Upper lobe of right lung (tissue), 1 donor: Measurements from ENCODE around the gene PLAAT4. TPM values are rescaled to one million over a fixed set of nuclear protein-coding genes. Genes with fewer than 3 reads are reported as not detected.

ENCODE experiments used
- ATAC-seq: fragments of 200-7000 bp; cut with Tn5 transposase; one replicate; pipeline ENCODE4 v1.9.1; 2020; ENCODE audit warnings: mild to moderate bottlenecking, moderate library complexity
- DNase-seq: peaks from one replicate; pipeline ENCODE4 v3.0.0-alpha.2; 2020
- H3K27ac ChIP-seq: fragments of 200-600 bp; one replicate; pipeline ENCODE4 v1.8.0; 2022
- H3K27me3 ChIP-seq: fragments of 200-600 bp; one replicate; pipeline ENCODE4 v1.8.0; 2022; ENCODE audit warnings: mild to moderate bottlenecking
- H3K36me3 ChIP-seq: fragments of 200-600 bp; one replicate; pipeline ENCODE4 v1.8.0; 2022
- H3K4me1 ChIP-seq: fragments of 200-600 bp; one replicate; pipeline ENCODE4 v1.8.0; 2022
- H3K4me3 ChIP-seq: fragments of 200-600 bp; one replicate; pipeline ENCODE4 v1.8.0; 2022; ENCODE audit warnings: mild to moderate bottlenecking
- H3K9me3 ChIP-seq: fragments of 200-600 bp; one replicate; pipeline ENCODE4 v1.8.0; 2022
- CTCF ChIP-seq: fragments of 200-600 bp; IDR thresholded peaks from one replicate; pipeline ENCODE4 v1.8.0; 2022; ENCODE audit warnings: antibody characterized with exemption
- intact Hi-C: fragments of 100-400 bp; cut with DNase I; formaldehyde crosslinking; loops from one replicate; pipeline ENCODE4 v1.11.0; 2022
- total RNA-seq: library from RNA; stranded (reverse); fragmentation: NEBNext Ultra II Directional; extraction: Animal tissue kit (Norgen Biotek cat#: 25700); gene quantifications from one replicate; pipeline ENCODE4 v1.2.1, GENCODE V29; 2021
- donor health status: DM: no; HTN: yes; CAD: no; lungs with severe emphysema.

PLAAT4 gene
- total RNA-seq, 1 donor from 2014 or later = 185 TPM

GRCh38 chr11:63505857-63506528 lies 30.6 kb upstream of the PLAAT4 start, which contains the start of gene LGALS12:
Gene LGALS12, plus strand, starts transcription at chr11:63506084. Its CDS starts 375 bp downstream, at chr11:63506459.
- ATAC-seq (peak; percentile 42), DNase-seq (no peak)
- Histone ChIP-seq H3K27me3 (no peaks in the 10 kb centered on the region), H3K36me3 (no peaks in the 10 kb centered on the region), H3K27ac (no peak within 1 kb of the TSS), H3K9me3 (no peaks in the 10 kb centered on the region), H3K4me3 (no peak within 1 kb of the TSS), H3K4me1 (peaks cover 20% of the 10 kb centered on the region)
- intact Hi-C loops = no loop called here
- TF ChIP-seq CTCF = no peak

GRCh38 chr11:63506876-63507275 lies 29.7 kb upstream of the PLAAT4 start:
- ATAC-seq (no peak), DNase-seq (no peak)
- Histone ChIP-seq H3K9me3 (no peaks in the 10 kb centered on the region), H3K4me1 (peaks cover 20% of the 10 kb centered on the region), H3K27me3 (no peaks in the 10 kb centered on the region), H3K36me3 (no peaks in the 10 kb centered on the region), H3K27ac (no peak overlapping the region), H3K4me3 (no peak overlapping the region)
- TF ChIP-seq CTCF = no peak
- intact Hi-C loops = no loop called here

GRCh38 chr11:63507511-63507910 lies 29.1 kb upstream of the PLAAT4 start:
- Histone ChIP-seq H3K27ac (no peak overlapping the region), H3K36me3 (no peaks in the 10 kb centered on the region), H3K9me3 (no peaks in the 10 kb centered on the region), H3K27me3 (no peaks in the 10 kb centered on the region), H3K4me1 (peaks cover 20% of the 10 kb centered on the region), H3K4me3 (no peak overlapping the region)
- intact Hi-C loops = no loop called here
- DNase-seq (no peak), ATAC-seq (no peak)
- TF ChIP-seq CTCF = no peak

- DNase-seq (peak; percentile 68), ATAC-seq (peak; percentile 77)
- intact Hi-C loops = no loop called here
- no peaks in the 10 kb centered on the region for H3K9me3 ChIP-seq
- H3K4me1 ChIP-seq = peaks cover 20% of the 10 kb centered on the region
- H3K27me3 ChIP-seq = no peaks in the 10 kb centered on the region
- no peaks in the 10 kb centered on the region for H3K36me3 ChIP-seq
- no peak overlapping the region for H3K27ac ChIP-seq
- H3K4me3 ChIP-seq = no peak overlapping the region
- peak; percentile 43 for TF ChIP-seq CTCF
Observed at GRCh38 chr11:63508009-63508408, 28.6 kb upstream of the PLAAT4 start.

- Histone ChIP-seq H3K36me3 (no peaks in the 10 kb centered on the region), H3K27me3 (no peaks in the 10 kb centered on the region), H3K4me3 (no peak overlapping the region), H3K27ac (no peak overlapping the region), H3K4me1 (peaks cover 20% of the 10 kb centered on the region), H3K9me3 (no peaks in the 10 kb centered on the region)
- intact Hi-C loops = no loop called here
- no peak for DNase-seq
- no peak for TF ChIP-seq CTCF
- ATAC-seq = no peak
Observed at GRCh38 chr11:63508745-63509144, 27.9 kb upstream of the PLAAT4 start.
